HG03039 (cell line): ENCODE data around the gene SLIT1.
"Not testable (repeated sequence)": the region's sequence is repeated elsewhere in the genome, so short reads cannot be mapped to it uniquely, and the experiment has no call there.

Source experiments
- ATAC-seq: cut with Tn5 transposase; IDR thresholded peaks from one replicate; pipeline ENCODE4 v1.9.1; 2021; ENCODE audit warnings: mild to moderate bottlenecking, moderate library complexity; ENCODE audit not compliant: unreplicated experiment

SLIT1 gene

GRCh38 chr10:97087296-97087695, 98.5 kb downstream of the SLIT1 start:
- ATAC-seq: no peak

GRCh38 chr10:97086530-97086929, 99.2 kb downstream of the SLIT1 start:
- no peak for ATAC-seq

DNA sequence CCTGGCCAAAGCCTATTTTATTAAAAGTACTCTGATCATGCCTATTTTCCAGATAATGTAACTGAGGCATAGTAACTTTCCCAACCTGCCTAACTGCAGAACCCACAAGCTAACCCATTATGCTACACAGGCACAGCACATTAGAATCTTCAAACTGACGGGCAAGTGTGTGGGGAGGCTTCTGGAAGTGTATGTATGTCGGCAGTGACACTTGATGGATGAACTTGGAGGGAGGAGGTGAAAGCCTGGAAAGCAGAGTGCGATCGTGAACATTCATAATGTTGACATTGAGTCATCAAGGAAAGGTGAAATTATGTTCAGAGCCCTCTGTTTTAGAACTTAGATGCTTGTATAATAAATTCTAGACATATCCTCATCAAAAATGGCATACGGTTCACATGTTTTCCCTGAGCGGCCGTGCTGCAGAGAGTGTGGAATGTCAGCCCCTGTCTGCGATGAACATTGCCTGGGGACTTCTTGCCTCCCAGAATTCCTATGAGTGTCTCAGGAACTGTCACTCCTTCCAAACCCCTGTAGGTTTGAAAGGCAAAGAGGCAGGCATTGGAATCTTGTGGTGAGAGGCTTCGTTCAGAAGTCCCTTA, 102.4 kb downstream of the SLIT1 start:
- no peak for ATAC-seq

DNA sequence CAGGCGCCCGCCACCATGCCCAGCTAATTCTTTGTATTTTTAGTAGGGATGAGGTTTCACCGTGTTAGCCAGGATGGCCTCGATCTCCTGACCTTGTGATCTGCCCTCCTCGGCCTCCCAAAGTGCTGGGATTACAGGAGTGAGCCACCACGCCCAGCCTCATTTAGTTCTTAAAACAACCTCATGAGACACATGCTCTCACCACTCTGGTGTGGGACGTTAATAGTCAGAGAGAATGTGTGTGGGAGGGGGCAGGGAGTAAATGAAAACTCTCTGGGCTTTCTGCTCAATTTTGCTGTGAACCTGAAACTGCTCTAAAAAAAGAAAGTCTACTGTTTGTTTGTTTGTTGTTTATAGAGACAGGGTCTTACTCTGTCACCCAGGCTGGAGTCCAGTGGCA, 103.2 kb downstream of the SLIT1 start:
- not testable (repeated sequence) for ATAC-seq

DNA sequence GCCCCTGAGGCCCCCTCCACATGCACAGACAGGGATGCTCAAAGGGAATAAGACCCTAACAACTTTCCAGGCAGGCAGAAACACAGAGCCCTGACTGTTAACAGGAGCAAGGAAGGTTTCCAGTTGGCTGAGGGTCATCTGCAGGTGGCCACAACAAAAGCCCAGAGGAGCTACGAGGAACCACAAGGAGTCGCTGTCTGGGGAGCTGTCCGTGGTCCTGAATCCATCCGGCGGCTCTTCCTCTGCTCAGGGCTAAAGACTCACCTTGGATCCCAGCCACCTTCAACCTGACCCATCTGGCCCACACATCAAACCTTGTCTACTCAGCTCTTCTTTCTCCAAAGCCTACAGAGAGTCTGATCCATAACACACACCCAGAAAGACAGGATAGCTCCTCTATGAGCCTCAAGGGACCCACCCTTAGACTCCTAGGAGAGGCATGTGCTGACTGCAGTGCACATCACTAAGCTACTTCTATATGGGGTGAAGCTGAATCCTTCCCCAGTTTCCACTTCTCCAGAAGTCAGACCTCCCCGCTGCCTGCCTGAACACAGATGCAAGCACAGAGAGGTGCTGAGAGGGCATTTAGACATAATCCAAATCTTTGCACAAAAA, 104.0 kb downstream of the SLIT1 start:
- no peak for ATAC-seq

DNA sequence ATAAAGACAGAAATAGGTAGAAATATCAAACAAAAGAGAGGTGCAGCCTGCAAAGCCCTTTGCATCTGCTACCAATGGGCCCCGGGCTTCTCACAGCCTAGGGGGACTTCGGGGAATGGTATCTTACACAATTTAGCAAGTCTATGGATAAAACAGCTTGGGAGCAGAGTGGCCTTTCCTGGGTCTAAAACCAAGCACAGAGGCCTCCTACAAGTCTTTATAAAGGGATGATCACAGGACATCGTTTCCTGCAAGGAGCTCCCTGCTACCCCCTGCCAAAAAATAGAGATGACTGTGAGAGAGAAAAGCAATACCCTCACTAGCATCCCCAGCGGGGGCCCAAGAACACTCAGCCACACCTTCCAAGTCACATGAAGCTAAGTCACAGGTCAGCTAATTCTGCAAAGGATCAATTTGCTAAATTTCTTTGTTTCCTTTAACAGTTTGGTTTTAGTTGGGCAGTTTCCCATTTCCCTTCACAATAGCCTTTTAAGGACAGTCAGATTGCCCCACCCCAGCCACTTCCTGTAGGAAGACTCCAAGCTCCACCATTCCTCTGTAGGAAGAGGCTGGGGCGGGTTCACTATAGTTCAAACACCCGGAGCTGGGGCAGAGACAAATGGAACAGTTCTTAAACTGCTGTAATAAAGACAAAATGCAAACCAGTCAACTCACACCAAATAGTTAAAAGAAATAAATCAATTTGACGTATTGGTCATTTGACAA, 105.5 kb downstream of the SLIT1 start:
- ATAC-seq: no peak

DNA sequence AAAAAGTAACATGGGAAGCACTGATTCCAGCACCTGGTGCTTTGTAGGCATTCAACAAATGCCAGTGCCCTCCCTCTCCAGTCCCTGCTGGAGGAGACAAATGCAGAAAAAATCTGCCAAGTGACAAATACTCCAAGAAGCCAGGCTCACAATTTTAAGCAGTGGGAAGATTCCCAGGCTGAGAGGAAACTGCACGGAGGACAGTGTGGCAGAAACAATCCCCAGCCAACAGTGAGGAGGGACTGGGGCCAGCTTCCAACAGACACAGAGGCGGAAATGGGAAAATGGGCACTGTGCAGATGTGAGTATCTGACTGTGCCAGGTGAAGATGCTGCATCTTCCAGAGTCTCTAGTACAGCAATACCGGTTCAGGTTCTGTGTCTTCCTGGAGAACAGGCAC, 106.3 kb downstream of the SLIT1 start:
- ATAC-seq: no peak

DNA sequence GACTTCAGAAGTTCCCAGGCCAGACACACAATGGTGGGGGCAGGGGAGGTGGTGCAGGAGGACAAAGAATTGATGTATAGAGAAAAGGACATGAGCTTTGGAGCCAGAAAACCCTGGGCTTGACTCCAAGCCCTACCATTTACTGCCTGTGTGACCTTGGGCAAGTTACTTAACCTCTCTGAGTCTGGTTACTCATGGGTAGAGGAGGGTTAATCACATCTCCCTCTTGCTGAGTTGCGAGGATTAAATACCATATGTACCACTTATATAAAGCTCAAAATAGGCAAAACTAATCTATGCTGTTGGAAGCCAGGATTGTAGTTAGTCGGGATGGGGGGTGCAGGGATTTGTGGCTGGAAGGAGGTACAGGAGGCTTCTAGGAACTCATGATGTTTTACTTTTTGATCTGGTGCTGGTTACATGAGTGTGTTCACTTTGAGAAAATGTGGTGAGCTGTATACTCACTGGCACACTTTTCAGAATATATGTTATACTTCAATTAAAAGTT, 106.8 kb downstream of the SLIT1 start:
- no peak for ATAC-seq

GRCh38 chr10:97078261-97078937, 107.4 kb downstream of the SLIT1 start:
- no peak for ATAC-seq

DNA sequence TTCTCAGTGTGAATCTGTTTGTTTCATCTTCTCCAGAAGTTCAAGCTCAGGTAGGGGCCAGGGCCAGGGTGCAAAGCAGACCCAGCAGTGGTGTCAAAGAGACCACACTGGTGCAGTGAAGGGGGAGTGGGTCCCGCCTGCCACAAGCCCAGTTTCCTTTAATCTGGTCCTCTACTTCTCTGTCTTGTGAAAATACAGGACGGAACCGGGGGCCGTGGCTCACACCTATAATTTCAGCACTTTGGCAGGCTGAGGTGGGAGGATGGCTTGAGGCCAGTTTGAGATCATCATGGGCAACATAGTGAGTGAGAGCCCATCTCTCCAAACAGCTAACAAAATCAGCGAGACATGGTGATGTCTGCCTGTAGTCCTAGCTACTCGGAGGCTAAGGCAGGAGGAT, 109.0 kb downstream of the SLIT1 start:
- ATAC-seq: no peak

GRCh38 chr10:97075961-97076525, 109.7 kb downstream of the SLIT1 start:
- ATAC-seq: no peak

DNA sequence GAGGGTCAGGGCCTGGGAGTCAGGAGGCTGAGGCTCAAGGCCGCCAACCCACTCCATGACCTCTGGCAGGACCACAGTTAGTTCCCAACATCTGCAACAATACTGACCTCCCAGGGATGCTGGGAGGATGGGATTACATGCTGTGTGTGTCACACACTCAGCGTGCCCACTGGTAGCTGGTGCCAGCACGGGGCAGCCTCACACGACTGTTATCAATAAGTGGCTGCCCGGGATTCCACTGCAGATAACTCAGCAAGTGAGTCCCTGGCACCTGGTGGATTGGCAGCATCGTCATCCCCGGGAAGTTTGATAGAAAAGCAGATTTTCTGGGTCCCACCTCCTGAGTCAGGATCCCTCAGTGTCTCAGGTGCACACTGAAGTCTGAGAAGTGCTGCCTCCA, 110.3 kb downstream of the SLIT1 start:
- ATAC-seq: no peak

DNA sequence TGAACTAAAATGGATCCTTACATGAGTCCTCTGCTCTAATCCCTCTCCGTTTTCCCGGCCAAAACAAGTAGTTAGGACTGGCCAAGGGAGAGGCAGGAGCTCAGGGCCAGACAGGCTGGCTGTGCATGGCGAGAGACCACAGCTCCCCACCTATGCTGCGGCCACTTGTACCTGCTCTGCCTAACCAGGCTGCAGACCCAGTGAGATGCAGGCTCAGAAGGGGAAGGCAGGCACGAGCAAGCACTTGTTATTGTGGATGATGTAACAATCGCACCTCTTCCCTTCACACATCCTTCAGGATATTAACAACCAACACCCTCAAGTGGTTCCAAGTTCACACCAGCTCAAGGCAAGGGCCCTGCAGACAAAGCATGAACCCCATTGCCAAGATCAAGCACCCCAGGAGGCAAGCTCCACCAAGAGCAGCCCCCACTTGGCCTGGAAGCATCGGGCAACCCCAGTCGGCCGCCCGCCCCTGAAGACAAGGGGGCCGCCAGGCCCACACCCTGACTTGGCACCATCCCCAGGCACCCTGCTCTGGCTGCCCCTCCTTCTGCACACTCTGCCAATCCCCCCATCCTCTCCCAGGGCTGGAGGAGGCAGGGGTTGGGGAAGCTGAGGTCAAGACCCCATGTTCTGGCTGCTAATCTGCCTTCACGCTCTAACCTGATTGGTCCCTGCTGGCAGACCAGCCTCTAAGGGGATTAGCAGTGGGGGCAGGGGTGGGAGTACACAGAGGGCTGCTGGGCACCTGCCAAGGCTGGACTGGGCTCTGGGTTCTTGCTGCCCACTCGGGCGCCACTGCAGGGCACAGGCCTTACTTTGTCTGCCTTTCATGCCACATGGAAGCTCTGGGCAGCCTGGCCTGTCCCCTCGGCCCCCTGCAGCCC, 111.3 kb downstream of the SLIT1 start:
- no peak for ATAC-seq

DNA sequence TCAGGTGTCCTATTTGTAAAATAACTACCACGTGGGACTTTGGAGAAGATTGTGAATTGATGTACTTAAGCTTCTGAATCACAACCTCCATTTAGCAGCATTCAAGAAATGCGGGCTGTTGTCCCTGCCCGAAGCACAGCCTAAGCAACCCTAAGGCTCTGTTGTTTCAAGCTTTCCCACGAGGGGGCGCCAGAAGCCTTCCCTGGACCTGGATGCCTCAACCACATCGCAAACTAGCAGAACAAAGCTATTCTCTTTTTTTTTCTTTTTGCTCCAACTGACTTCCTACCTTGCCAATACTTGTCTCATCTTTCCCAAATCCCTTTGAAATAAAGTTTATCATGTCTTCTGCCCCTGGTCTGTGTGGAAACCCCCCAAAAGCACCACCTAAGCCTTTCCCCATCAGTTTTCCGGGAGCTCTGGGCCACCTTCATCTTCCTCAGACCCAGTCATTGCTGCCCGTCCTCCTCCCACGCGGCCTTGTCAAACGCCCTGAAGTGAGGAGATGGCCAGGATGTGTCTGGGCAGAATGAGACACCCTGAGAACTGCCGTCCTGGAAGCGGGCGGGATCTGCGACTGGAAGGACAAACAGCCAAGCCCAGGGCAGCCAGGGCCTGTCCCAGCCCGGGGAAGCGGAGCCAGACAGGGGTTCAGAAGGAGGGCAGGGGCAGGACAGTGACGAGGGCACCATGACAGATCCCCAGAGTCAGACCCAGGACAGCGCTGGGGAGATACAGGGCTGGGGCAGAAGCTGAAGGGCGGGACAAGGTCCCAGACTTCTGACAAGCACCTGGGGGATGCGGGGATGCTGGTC, 112.7 kb downstream of the SLIT1 start:
- ATAC-seq: no peak

DNA sequence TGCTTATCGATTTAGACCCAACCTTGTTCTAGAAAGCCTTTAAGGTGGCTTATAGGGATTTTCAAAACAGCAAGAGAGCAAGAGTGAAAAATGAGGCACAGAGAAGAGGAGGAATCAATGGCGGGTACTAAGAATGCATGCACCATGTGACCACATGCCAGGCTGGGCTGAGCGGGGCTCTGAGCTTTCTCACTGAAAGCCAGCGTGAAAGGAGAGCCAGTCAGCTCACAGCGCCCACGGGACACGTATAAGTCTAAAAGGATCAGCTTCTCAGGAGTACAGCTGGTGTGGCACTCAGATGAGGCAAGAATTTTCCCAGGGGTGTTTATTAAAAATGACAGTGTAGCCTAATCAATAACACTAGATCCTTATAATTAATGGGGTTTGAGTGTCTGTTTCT, 114.3 kb downstream of the SLIT1 start:
- no peak for ATAC-seq

DNA sequence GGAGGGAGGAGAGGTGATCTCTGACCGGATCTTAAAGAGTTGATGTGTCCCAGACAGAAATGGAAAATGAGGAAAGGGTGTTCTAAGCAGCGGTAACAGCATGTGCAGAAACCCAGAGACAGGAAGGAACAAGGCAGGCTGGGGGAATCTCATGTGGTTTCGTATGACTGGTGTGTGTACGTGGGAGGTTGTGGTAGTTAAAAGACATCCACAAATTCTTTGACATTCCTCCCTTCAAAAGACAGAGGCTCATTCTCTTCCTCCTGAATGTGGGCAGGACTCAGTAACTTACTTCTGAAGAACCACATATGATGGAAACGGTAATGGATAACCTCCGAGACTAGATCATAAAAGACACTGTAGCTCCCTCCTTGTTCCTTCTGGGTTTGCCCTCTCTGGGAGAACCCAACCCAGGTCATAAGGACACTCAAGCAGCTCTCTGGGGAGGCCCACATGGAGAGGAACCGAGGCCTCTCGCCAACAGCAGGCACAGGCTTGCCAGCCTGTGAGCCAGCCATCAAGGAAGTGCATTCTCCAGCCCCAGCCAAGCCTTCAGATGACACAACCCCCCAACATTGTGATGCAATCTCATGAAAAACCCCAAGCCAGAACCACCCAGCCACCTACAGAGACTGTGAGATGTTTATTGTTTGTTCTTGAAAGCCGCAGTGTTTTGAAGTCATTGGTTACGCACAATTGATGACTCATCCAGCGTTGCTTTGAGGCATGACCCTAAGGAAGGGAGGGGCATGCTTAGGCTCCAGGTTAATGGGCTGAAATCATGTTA, 116.0 kb downstream of the SLIT1 start:
- ATAC-seq: no peak

DNA sequence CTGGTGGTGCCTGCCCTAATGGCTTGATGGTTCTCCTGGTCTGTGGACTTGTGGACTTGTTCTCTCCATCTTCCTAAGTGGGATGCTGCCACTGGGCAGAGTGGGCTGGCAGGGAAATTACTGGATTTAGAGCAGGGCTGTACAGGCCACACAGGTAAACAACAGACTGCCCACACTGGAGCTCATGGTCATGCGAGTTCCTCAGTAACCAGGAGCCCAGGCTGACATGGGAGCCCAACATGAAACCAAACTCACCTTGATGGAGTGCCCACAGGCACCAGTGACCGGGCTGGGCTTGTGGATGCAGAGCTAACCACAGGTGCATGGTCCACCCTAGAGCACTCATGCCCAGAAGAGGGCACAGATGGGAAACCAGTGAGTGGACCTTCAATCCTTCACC, 116.7 kb downstream of the SLIT1 start:
- no peak for ATAC-seq

GRCh38 chr10:97067716-97068391, 117.9 kb downstream of the SLIT1 start:
- ATAC-seq: no peak
